ENCODE results near the gene JAZF1.

Gene JAZF1

DNA sequence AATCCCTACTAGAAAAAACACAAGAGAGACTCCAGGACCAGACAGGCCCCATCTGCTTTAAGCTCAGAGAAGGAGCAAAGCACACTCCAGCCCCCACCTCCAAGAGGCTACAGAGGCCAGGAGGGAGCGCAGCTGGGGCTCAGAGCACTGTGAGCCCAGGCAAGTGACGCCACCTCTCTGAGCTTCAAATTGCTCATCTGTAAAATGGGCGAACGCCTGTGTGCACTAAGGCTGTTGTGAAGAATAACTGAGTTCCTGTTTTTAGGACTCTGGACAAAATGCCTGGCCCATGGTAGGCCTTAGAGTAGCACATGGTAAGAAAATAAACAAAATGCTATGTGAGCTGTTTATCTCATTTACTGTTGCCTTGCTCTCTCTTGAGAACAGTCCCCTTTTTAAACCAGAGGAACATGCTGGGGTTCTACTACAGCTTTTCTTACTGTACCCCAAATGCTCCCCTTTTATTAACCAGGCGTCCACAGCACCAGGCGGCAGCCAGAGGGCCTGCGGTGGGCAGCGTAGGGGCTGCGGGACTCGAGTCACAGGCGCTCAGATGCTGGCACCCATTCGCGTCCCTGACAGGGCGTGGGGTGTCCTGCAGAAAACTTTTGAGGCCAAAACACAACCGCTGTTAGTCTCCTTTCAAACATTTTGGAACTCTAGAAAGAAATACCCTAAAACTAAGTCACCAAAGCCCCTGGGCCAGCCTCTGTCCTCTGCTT, 336.9 kb downstream of the JAZF1 start:
- TF ChIP-seq, protein P1, sequence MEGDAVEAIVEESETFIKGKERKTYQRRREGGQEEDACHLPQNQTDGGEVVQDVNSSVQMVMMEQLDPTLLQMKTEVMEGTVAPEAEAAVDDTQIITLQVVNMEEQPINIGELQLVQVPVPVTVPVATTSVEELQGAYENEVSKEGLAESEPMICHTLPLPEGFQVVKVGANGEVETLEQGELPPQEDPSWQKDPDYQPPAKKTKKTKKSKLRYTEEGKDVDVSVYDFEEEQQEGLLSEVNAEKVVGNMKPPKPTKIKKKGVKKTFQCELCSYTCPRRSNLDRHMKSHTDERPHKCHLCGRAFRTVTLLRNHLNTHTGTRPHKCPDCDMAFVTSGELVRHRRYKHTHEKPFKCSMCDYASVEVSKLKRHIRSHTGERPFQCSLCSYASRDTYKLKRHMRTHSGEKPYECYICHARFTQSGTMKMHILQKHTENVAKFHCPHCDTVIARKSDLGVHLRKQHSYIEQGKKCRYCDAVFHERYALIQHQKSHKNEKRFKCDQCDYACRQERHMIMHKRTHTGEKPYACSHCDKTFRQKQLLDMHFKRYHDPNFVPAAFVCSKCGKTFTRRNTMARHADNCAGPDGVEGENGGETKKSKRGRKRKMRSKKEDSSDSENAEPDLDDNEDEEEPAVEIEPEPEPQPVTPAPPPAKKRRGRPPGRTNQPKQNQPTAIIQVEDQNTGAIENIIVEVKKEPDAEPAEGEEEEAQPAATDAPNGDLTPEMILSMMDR (IDR thresholded peaks at IDR 0.05; ENCODE audit: insufficient read depth, low read length) = no peak
- TF ChIP-seq SPI1 (IDR thresholded peaks at IDR 0.05; ENCODE audit: borderline replicate concordance, low read depth) = peak; percentile 51; the same call in 1 of the 2 replicates
- no peaks in the 10 kb centered on the region for H3K27me3 ChIP-seq (ENCODE audit: insufficient read depth, poor library complexity, severe bottlenecking)
- DNase-seq (ENCODE audit: low read depth in 1 of 2, low spot score in 1 of 2) = no peak
- no peak overlapping the region for H3K27ac ChIP-seq (replicated peaks)
- H3K4me3 ChIP-seq (replicated peaks; ENCODE audit: insufficient read depth, low read length) = no peak overlapping the region

DNA sequence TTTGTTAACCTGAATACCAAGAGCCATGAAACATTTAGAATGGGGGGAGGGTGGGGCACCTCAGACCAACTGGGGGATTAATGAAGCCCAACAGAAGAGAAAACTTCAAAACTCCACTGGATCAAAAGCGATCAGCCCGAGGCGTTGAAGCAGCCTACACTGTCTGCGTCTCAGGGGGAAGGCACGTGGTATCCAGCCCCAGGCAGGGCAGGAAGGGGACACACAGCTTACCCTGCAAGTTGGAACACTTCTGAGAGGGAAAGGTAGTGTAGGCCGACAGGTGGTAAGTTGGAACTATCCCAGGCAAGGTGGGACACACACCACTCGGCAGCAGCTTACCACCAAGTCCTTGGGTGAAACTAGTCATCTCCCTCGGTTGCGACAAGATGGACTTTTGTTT, 337.7 kb downstream of the JAZF1 start:
- no peak overlapping the region for H3K27ac ChIP-seq (replicated peaks)
- H3K27me3 ChIP-seq (ENCODE audit: insufficient read depth, poor library complexity, severe bottlenecking) = no peaks in the 10 kb centered on the region
- H3K4me3 ChIP-seq (replicated peaks; ENCODE audit: insufficient read depth, low read length) = no peak overlapping the region
- no peak for TF ChIP-seq SPI1 (IDR thresholded peaks at IDR 0.05; ENCODE audit: borderline replicate concordance, low read depth)
- no peak for TF ChIP-seq GABPA (IDR thresholded peaks at IDR 0.05; ENCODE audit: low read depth)
- TF ChIP-seq, protein P2, sequence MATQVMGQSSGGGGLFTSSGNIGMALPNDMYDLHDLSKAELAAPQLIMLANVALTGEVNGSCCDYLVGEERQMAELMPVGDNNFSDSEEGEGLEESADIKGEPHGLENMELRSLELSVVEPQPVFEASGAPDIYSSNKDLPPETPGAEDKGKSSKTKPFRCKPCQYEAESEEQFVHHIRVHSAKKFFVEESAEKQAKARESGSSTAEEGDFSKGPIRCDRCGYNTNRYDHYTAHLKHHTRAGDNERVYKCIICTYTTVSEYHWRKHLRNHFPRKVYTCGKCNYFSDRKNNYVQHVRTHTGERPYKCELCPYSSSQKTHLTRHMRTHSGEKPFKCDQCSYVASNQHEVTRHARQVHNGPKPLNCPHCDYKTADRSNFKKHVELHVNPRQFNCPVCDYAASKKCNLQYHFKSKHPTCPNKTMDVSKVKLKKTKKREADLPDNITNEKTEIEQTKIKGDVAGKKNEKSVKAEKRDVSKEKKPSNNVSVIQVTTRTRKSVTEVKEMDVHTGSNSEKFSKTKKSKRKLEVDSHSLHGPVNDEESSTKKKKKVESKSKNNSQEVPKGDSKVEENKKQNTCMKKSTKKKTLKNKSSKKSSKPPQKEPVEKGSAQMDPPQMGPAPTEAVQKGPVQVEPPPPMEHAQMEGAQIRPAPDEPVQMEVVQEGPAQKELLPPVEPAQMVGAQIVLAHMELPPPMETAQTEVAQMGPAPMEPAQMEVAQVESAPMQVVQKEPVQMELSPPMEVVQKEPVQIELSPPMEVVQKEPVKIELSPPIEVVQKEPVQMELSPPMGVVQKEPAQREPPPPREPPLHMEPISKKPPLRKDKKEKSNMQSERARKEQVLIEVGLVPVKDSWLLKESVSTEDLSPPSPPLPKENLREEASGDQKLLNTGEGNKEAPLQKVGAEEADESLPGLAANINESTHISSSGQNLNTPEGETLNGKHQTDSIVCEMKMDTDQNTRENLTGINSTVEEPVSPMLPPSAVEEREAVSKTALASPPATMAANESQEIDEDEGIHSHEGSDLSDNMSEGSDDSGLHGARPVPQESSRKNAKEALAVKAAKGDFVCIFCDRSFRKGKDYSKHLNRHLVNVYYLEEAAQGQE (IDR thresholded peaks at IDR 0.05; ENCODE audit: insufficient replicate concordance, low read depth) = no peak
- no peak for DNase-seq (ENCODE audit: low read depth in 1 of 2, low spot score in 1 of 2)

DNA sequence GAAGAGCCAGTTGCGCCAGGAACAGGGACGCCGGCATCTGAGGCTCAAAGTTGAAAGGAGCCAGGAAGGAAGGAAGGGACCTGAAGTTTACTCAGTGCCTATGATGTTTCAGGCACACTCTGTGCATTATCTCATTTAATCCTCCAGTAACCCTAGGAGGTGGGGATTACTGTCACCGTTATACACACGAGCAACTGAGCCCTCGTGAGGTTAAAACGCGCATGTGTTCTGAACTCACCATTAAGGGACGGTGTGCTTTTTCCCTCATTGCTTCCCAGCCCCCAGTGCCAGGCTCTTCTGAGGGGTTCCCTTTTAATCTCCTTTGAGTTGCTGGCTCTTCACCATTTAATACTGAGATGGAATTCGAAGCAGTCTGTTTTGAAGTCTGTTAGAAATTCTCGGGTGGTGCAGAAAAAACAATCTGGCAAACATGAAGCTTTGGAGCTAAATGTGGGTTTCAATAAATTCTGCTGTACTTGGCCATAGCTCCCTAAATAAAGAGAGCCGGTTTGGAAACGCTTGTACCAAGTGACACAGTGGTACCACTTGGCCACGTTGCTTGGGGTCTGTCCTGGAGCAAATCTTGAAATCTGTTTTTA, 338.4 kb downstream of the JAZF1 start:
- Histone ChIP-seq H3K27ac (replicated peaks) (no peak overlapping the region), H3K4me3 (replicated peaks; ENCODE audit: insufficient read depth, low read length) (no peak overlapping the region), H3K27me3 (ENCODE audit: insufficient read depth, poor library complexity, severe bottlenecking) (no peaks in the 10 kb centered on the region)
- TF ChIP-seq SPI1 (IDR thresholded peaks at IDR 0.05; ENCODE audit: borderline replicate concordance, low read depth) = no peak
- DNase-seq (ENCODE audit: low read depth in 1 of 2, low spot score in 1 of 2) = no peak

DNA sequence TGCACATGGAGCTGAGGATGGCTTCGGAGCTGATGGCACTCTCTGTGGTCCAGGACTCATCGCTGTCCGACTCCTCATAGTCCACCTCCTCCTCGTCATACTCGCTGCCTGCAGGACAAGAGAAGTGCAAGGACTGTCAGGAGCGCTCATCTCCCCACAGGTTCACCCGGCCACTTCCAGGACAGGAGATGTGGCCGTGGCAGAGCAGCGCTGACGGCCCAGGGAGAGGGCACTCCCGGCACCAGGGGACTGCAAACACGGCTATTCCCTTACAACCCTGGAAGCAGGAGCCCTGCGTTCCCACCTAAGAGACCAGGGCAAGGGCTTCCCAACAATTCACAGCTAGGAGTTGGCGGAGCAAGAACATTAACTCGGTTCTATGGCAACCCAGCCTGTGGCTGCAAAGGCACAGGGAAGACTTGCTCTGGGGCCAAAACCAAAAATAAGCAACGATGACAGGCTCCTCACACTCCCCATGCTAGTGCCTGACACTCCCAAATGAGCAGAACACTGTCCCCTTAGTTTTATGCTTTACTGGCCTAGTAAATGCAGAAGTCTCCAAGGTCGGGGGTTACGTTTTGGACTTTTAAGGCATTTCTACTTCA, 339.7 kb downstream of the JAZF1 start:
- Histone ChIP-seq H3K27me3 (ENCODE audit: insufficient read depth, poor library complexity, severe bottlenecking) (no peaks in the 10 kb centered on the region), H3K4me3 (replicated peaks; ENCODE audit: insufficient read depth, low read length) (no peak overlapping the region), H3K27ac (replicated peaks) (no peak overlapping the region)
- DNase-seq (ENCODE audit: low read depth in 1 of 2, low spot score in 1 of 2) = no peak
- TF ChIP-seq POLR2AphosphoS5 (IDR thresholded peaks at IDR 0.05; ENCODE audit: low read depth) = no peak
- TF ChIP-seq, protein P2 (IDR thresholded peaks at IDR 0.05; ENCODE audit: insufficient replicate concordance, low read depth) = no peak
- no peak for TF ChIP-seq SPI1 (IDR thresholded peaks at IDR 0.05; ENCODE audit: borderline replicate concordance, low read depth)
- TF ChIP-seq, protein P1 (IDR thresholded peaks at IDR 0.05; ENCODE audit: insufficient read depth, low read length) = no peak
- no peak for TF ChIP-seq GABPA (IDR thresholded peaks at IDR 0.05; ENCODE audit: low read depth)

All from HL-60 (cell line).